Stimulated activated CD4-positive, alpha-beta T cell treated with anti-CD3 and anti-CD28 coated beads, Interleukin-1b, Interleukin-23, amount 100 ng/mL, for 1 hour (primary cell): ENCODE data around the gene CELSR1.

Experiments used
- DNase-seq, 2 donors: peaks; one replicate each; pipeline ENCODE4 v3.0.0-alpha.2; 2020; ENCODE audit warnings: low read depth in 2 of 2

Gene CELSR1

GRCh38 chr22:46448333-46448732, 89.1 kb downstream of the CELSR1 start:
- no peak for DNase-seq

DNA sequence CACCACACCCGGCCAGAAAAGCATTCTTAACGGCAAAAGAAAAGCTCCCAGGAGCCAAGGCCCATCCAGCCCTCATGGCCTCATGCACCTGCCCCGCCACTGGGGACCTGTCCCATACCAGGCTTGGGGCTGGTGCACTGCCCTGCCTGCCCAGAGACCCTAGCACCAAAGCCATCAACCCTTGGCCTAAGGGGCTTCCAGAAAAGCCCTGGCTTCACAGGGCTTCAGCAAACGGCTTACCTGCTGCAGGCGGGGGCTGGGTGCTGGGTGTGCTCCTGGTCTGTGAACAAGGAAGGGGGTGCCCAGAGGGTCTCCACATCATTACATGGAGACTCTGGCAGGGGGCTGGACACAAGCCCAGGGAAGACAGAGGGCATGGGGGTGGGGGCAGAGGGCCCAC, 89.5 kb downstream of the CELSR1 start:
- no peak for DNase-seq

DNA sequence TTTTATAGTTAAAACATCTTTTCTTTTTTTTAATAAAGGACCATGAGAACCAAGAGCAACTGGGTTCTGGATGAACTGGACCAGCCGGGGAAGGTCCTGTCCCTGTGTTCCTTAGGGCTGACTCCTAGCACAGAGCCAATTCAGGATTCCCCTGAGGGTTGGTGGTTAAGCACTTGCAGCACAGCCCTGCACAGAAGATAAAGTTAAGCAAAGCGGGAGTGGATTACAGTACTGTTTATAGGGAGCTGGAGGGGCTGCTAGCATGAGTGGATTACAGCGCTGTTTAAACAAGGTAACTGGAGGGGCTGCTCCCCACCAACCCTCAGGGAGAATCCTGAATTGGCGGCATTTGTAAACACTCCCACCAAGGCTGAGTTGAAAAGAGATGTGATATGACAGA, 90.6 kb downstream of the CELSR1 start:
- DNase-seq = no peak

GRCh38 chr22:46445771-46446420, 91.5 kb downstream of the CELSR1 start:
- DNase-seq = no peak

- no peak for DNase-seq
Measured at GRCh38 chr22:46444390-46444854, 93.0 kb downstream of the CELSR1 start.

DNA sequence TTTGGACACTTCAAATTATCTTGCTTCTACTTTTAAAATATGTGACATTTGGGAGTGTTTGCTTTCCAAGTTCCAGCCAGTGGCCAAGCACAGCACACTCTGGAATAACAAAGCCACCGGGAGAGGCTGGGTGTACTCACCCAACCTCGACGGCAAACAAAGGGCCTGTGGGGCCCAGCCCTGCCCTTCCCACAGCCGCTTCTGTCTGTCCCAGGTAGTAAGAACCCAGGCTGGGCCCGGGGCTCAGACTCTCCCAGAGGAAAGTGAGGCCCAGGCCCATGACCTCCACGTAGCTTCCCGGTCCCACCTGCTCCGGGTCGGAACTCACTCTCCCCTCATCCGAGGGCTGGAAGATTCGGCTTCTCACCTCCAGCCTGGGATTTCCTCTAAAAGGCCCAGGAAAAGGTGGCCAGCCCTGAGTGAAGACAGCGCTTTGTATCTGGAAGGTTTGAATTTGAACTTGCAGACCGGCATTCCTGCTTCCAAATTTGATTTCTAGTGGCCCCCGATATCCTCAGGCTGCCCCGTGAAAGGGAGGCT, 93.5 kb downstream of the CELSR1 start:
- no peak for DNase-seq

- no peak for DNase-seq
Measured at GRCh38 chr22:46442217-46442853, 95.1 kb downstream of the CELSR1 start.

DNA sequence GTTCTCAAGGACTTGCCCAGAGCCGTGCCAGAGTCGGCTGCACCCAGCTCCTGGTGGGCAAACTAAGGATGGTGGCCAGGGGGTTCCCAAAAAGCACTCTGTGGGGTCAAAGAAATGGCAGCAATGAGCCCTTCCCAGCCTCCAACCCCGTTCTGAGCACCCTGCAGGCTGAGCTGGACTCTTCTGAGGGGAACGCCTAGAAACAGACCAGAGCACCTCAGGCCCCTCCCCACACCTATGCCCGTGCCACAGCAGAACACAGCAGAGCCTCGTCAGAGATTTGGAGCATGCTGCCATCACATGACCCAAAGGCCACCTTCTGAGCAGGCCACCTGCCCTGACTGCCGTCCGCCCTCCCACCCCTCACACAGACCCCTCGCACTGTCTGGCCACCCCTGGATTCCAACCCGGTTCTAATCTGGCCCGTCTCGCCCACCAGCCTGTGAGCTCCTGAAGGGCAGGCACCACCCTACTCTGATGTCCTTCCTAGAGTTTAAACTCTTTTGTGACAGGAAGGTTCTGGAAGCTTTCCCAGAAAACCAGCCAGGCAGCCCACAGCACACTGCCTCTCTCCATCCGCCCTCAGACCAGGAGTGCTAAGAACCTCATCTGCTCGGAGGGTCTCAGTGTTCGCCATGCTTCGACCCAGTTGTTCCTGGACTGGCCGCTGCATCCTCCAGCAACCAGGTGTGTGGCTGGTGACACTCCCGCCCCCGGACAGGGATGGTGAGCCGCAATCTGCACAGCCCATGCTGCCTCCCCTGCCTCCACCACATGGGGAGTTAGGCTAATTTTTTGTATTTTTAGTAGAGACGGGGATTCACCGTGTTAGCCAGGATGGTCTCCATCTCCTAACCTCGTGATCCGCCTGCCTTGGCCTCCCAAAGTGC, 97.6 kb downstream of the CELSR1 start:
- no peak for DNase-seq

DNA sequence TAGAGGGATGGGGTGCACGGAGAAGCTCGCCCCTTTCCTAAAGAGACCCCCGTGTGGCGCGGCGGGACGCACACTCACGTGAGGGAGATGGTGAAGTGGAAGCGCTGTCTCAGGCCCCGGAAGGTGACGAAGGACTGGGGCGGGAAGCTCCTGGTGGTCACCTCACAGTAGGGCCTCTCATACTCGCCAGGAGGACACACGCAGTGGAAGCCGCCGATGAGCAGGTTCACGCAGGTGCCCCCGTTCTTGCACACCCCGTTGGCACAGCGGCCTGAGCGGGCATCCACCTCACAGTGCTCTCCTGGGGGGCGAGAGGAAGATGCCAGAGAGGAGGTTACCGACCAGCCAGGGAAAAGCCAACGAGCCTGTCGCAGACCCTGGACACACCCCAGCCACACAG, 98.3 kb downstream of the CELSR1 start:
- DNase-seq = no peak

GRCh38 chr22:46437671-46438440, 99.6 kb downstream of the CELSR1 start:
- DNase-seq = no peak

DNA sequence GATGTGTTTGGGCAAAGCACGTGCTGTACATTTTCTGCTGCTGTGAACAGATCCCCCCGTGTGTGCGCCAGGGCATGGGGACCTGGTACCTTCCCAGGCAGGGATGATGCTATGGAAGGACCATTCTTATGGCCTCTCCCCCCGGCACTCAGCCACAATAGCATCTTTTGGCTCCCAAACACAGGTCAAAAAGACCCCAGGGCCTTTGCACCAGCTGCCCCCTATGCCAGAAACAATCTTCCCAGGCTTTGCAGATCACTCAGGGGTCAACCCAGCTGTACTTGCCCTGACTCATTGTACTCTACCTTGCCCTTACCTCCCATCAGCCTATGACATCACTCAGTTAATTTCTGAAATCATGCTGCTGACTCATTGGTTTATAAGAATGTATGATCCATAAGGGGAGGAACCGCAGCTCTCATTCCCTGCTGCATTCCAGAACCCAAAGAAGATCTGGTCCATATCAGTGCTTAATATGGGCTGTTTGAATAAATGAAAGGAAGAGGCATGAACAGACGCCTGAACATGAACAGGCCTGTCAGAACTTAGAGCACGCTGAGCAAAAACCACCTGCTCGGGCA, 100.7 kb downstream of the CELSR1 start:
- DNase-seq = no peak

DNA sequence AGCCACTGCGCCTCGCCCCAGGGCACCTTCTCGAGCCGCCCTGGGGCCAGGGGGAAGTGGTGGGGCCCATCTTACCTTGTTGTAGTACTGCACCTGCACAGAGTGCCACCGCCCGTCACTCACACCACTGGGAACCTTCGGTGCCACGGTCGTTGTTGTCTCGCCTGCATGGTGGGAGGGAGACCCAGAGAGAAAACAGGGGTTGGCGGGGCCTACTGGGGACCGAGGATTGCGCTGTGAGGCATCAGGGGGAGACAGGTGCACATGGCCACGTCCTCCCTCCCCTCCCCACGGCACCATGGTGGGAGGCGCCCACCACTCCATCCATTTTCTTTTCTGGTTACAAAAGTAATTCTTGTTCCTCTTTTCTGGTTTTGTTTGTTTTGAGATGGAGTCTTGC, 104.1 kb downstream of the CELSR1 start:
- DNase-seq = no peak

DNA sequence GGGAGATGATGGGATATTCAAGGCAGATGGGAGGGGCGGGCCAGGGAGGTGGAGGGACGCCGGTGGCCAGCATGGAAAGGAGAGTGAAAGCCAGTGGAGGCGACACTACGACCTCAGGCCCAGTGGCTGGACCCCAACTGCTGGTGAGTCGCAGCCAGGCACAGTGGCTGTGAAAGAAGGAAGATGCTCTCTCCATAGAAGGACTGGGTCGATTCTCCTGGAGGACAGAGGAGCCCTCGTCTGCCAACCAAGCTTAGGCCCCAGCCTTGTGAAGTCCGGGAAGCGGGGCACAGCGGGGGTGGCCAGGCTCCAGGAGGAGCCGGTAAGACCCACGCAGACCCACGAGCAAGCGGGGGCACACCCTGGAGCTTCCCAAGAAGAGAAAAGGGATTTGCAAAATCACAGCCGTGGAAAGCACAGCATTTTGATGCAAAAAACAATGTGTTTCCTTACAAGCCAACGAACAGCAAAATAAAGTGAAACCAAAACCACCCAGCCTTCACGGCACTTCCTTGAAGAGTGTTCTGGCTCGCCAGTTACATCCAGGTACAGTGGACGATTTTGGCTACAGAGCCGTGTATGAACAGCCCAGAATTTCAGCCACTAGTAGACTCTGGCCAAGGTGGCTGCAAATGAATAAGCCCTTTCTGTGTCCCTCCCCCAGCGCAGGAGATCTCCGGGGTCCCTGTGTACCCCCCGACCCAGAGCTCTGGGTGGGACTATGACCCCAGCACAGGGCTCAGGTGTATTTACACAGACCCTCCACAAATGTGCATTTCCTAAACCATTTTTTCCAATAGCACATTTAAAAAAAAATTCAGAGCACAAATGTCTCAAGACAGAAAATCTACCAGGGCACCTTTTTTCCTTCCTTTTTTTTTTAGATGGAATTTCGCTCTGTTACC, 105.0 kb downstream of the CELSR1 start:
- no peak for DNase-seq

GRCh38 chr22:46430961-46431838, 106.2 kb downstream of the CELSR1 start:
- DNase-seq = no peak

DNA sequence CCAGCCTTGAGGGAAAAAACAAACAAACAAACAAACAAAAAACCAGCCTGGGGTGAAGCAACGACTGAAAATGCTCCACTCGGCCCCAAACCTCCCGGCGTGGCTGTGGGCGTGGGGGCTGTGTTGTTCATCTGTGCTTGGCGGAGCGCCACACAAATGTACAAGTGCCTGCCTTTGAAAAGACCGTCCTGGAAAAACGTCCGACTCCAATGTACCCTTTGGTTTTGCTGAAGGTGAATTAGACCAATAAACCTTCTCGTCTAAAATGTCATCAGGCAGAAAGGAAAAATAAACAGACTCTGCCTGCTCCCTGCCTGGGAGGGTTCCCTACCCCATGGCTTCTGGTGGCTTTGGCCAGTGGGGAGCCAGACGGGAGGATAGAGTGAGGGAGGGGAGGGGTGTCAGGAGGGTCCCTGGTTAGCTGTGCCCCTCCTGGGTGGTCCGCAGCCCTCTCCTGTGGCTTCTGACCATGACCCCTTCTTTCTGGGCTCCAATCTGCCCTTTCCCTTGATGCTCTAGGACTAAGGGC, 108.0 kb downstream of the CELSR1 start:
- DNase-seq = no peak

DNA sequence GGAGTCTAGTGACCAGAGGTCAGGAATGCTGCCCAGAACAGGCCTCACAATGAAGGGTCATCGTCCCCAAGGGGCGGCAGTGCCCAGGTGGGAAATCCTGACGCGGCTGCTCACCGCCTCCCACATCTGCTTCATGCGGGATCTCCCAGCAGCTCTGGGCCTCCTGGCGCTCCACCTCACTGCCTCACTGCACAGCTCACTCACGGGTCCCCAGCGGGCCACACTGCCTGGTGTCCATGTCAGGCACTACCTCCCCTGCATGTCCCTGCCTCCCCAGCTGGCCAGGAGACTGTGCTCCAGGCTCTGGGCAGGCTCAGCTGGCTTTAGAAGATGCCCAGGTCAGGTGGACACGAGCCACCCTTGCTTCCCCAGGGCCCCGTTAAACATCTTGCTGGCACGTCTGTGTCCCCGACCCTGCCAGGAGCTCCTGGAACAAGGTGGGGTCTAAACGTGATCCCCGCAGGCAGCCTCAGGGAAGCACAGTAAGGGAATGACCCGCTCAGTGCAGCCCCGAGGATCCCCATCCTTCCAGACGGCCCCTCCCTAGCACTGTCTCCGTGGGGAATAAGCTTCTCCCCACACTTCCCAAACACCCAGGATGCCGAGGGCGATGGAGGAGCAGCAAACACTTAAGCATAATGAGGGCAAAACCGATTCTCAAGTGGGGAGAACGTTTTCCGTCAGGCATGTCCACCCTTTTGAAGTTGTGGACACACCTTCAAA, 108.7 kb downstream of the CELSR1 start:
- no peak for DNase-seq

DNA sequence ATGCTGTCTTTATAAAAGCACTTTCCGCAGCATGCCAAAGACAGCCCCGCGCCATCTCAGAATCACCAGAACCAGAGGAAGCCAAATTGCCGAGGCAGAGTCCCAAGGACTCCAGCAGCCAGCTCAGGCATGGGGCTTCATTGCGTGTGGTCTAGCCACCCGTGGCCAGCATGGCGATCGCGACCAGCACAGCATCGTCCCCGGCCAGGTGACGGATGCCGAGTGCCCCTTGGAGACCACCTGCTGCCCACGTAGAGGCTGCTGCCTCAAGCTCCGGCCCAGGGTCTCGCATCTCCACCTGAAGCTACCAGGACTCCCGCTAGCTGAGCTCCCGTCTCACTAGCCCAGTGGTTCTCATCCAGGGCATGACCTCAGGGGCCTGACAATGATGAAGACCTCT, 109.2 kb downstream of the CELSR1 start:
- no peak for DNase-seq

- no peak for DNase-seq
Measured at GRCh38 chr22:46425016-46425415, 112.4 kb downstream of the CELSR1 start.
